ENCODE measurements around the gene PEBP1. TPM values are rescaled to one million over a fixed set of nuclear protein-coding genes. Genes with fewer than 3 reads are reported as not detected.

The PEBP1 gene
- total and polyA plus RNA-seq, 4 donors, result 123 to 317 (median 167) TPM

DNA sequence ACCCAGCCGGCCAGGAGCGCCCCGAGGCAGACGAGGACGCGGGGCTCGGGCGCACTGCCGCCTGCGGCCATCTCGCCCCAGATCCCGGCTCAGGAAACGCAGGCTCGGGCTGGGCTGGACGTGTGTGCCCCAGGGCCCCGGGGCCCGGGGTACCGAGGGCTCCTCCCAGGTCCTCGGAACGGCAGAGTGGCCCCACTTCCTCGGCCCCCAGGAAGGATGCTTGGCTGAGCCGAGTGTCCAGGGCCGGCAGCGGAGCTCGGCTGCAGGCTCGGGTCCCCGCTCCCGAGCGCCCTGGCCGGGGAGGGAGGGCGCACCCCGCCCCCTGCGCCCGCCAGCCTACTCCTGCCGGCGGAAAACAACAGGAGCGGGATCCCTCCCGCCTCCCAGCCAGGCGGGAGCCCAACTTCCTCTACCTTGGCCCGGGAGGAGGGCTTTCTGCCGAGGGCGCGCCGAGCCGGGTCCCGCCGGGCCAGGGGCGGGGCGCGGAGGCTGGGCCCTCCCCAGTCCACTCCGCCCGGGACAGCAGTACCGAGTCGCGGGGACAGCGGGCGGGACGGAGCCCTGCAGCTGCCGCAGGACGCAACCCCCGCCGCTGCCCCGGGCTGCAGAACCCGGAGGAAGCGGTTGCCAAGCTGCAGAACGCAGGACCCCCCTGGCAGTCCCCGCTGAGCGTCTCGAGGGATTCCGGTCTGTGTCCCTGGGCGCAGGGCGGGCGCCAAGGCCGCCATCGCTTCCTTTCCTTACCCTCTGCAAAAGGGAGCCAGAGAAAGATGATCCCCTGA lies 32.1 kb upstream of the PEBP1 start, which contains the start of gene VSIG10:
Gene VSIG10 (minus strand): TSS at position 411 of the 782 bp plus-strand sequence. CDS start 340 bp downstream, at position 71.
- H3K9me3 ChIP-seq (ENCODE audit: control insufficient read depth in 4 of 4, insufficient read depth in 3 of 4, low read length in 3 of 4), result no peaks in the 10 kb centered on the region
- no peaks in the 10 kb centered on the region for H3K36me3 ChIP-seq (ENCODE audit: control insufficient read depth in 4 of 4, insufficient read depth in 4 of 4, low read length in 4 of 4)
- no peaks in the 10 kb centered on the region for H3K27me3 ChIP-seq (ENCODE audit: control insufficient read depth in 3 of 3, insufficient read depth in 3 of 3, low read length in 2 of 3)
- peaks cover 0 to 7% (median 0%) of the 10 kb centered on the region in 5 donors for H3K4me1 ChIP-seq (ENCODE audit: control insufficient read depth in 5 of 5, insufficient read depth in 5 of 5, low read length in 5 of 5)
- ATAC-seq (ENCODE audit: insufficient read depth, low FRiP score) (peak; percentile 92), DNase-seq (peak; percentile 77 to 91 (median 82))
- 0% methylated on average over 53 to 75 of the region's 75 CpGs for WGBS, 2 donors
- H3K4me3 ChIP-seq, result peak within 1 kb of the TSS; percentile 46
- peak within 1 kb of the TSS; percentile 38 to 84 for H3K27ac ChIP-seq (ENCODE audit: low read depth in 1 of 2, low read length in 1 of 2)
- TF ChIP-seq, protein P1, sequence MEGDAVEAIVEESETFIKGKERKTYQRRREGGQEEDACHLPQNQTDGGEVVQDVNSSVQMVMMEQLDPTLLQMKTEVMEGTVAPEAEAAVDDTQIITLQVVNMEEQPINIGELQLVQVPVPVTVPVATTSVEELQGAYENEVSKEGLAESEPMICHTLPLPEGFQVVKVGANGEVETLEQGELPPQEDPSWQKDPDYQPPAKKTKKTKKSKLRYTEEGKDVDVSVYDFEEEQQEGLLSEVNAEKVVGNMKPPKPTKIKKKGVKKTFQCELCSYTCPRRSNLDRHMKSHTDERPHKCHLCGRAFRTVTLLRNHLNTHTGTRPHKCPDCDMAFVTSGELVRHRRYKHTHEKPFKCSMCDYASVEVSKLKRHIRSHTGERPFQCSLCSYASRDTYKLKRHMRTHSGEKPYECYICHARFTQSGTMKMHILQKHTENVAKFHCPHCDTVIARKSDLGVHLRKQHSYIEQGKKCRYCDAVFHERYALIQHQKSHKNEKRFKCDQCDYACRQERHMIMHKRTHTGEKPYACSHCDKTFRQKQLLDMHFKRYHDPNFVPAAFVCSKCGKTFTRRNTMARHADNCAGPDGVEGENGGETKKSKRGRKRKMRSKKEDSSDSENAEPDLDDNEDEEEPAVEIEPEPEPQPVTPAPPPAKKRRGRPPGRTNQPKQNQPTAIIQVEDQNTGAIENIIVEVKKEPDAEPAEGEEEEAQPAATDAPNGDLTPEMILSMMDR (IDR thresholded peaks at IDR 0.05; ENCODE audit: control extremely low read depth, extremely low read depth), result no peak
- peak within 1 kb of the TSS; percentile 46 to 68 for H3K9ac ChIP-seq (ENCODE audit: insufficient read depth in 1 of 2, low read length in 2 of 2)

DNA sequence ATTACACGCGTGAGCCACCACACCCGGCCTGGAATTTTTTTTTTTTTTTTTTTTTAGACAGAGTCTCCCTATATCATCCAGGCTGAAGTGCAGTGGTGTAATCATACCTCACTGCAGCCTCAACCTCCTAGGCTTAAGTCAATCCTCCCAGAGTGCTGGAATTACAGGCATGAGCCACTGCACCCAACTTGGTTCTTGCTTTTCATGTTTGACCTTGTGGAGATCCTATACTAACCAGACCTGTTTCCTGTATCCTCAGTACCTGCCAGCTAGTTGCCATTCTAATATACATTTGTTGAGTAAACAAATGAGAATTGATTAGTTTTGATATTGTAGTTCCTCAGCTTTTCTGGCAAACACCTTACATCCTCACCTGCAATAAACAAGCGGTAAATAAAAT lies 28.9 kb upstream of the PEBP1 start:
- 79 to 94% methylated on average over 4 of the region's 4 CpGs for WGBS, 2 donors
- Histone ChIP-seq H3K4me3 (no peak overlapping the region), H3K4me1 (ENCODE audit: control insufficient read depth in 5 of 5, insufficient read depth in 5 of 5, low read length in 5 of 5) (peaks cover 0 to 7% (median 0%) of the 10 kb centered on the region in 5 donors), H3K27me3 (ENCODE audit: control insufficient read depth in 3 of 3, insufficient read depth in 3 of 3, low read length in 2 of 3) (no peaks in the 10 kb centered on the region), H3K9ac (ENCODE audit: insufficient read depth in 1 of 2, low read length in 2 of 2) (no peak overlapping the region), H3K9me3 (ENCODE audit: control insufficient read depth in 4 of 4, insufficient read depth in 3 of 4, low read length in 3 of 4) (no peaks in the 10 kb centered on the region), H3K36me3 (ENCODE audit: control insufficient read depth in 4 of 4, insufficient read depth in 4 of 4, low read length in 4 of 4) (no peaks in the 10 kb centered on the region), H3K27ac (ENCODE audit: low read depth in 1 of 2, low read length in 1 of 2) (no peak overlapping the region)
- DNase-seq, result no peak
- TF ChIP-seq, protein P1 (IDR thresholded peaks at IDR 0.05; ENCODE audit: control extremely low read depth, extremely low read depth), result no peak
- no peak for ATAC-seq (ENCODE audit: insufficient read depth, low FRiP score)

DNA sequence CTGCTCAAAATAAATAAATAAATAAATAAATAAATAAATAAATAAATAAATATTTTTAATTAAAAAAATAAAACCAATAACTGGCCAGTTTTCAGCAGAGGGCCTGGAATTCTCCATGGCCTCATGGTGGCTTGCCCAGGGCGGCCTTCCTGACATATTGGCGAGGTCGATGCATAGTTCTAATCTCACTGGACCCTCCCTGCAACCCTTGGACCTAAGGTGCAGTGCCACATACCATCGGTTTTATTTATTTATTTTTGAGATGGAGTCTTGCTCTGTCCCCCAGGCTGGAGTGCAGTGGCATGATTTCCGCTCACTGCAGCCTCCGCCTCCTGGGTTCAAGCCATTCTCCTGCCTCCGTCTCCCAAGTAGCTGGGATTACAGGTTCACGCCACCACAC lies 28.2 kb upstream of the PEBP1 start:
- Histone ChIP-seq H3K36me3 (ENCODE audit: control insufficient read depth in 4 of 4, insufficient read depth in 4 of 4, low read length in 4 of 4) (no peaks in the 10 kb centered on the region), H3K4me1 (ENCODE audit: control insufficient read depth in 5 of 5, insufficient read depth in 5 of 5, low read length in 5 of 5) (peaks cover 0 to 7% (median 0%) of the 10 kb centered on the region in 5 donors), H3K27me3 (ENCODE audit: control insufficient read depth in 3 of 3, insufficient read depth in 3 of 3, low read length in 2 of 3) (no peaks in the 10 kb centered on the region), H3K4me3 (no peak overlapping the region), H3K9me3 (ENCODE audit: control insufficient read depth in 4 of 4, insufficient read depth in 3 of 4, low read length in 3 of 4) (no peaks in the 10 kb centered on the region), H3K9ac (ENCODE audit: insufficient read depth in 1 of 2, low read length in 2 of 2) (no peak overlapping the region), H3K27ac (ENCODE audit: low read depth in 1 of 2, low read length in 1 of 2) (no peak overlapping the region)
- TF ChIP-seq, protein P1 (IDR thresholded peaks at IDR 0.05; ENCODE audit: control extremely low read depth, extremely low read depth), result no peak
- no peak for ATAC-seq (ENCODE audit: insufficient read depth, low FRiP score)
- WGBS, 2 donors, result 96 to 98% methylated on average over 8 of the region's 8 CpGs
- DNase-seq, result no peak
